Stimulated activated CD8-positive, alpha-beta memory T cell treated with anti-CD3 and anti-CD28 coated beads, Interleukin-4, amount 100 ng/mL, for 4 hours (primary cell): ENCODE data around the gene TMEM184A.

Experiments used
- DNase-seq, 2 donors: peaks; one replicate each; pipeline ENCODE4 v3.0.0-alpha.2; 2020; ENCODE audit warnings: low read depth in 2 of 2, low spot score in 1 of 2

TMEM184A gene

GRCh38 chr7:1553512-1554210 lies 2.3 kb downstream of the TMEM184A start:
- no peak for DNase-seq

GRCh38 chr7:1552200-1552599 lies 3.8 kb downstream of the TMEM184A start:
- no peak for DNase-seq

DNA sequence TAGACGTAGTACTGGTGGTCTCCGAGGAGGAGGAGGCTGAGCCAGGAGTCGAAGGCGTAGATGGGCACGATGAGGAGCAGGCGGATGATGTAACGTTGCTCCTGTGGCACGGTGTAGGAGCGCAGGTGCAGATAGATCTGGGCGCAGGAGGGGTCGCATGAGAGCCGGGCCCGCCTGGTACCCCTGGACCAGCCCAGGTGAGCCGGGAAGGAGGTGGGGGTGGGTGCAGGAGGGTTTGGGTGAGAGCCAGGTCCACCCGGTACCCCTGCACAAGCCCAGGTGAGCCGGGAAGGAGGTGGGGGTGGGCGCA lies 5.2 kb downstream of the TMEM184A start:
- no peak for DNase-seq

DNA sequence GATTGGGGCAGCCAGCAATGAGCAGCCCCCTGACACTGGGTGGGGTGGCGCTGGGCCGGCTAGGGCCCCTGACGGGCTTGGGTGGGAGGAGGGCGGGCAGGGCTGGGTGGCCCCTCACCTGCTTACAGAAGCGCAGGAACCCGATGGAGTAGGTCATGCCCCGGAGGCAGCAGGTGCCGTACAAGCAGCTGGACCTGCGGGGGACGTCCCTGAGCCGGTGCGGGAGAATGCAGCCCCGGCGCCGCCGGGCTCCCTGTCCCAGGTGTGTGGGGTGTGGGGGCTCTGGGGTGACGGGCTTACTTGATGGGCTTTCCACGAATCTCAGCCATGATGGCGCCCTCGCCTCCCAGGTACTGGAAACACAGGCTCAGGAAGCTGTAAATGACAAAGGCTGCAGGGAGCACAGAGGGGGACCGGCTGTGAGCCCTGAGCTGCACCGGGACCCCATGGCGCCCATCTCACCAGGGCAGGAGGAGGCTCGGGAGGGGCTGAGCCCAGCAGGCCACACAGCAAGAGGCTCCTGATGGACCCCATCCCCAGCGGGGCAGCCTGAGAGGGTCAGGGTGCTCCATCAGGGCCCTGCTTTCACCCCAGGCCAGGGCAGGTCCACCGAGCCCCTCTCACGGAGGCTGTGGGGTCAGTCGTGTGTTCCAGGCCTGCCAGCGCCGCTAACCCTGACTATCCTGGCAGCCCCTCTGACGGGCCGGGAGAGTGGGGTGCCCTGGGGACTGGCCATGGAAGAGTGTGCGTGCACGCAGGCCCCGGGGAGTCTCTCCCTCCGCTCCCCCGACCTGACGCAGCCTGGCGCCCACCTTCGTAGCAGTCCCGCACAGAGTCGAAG lies 5.8 kb downstream of the TMEM184A start:
- DNase-seq = no peak

- DNase-seq = no peak
These were observed 6.5 kb downstream of the TMEM184A start for GRCh38 chr7:1549357-1550004.

GRCh38 chr7:1548944-1549343 lies 7.1 kb downstream of the TMEM184A start:
- no peak for DNase-seq

GRCh38 chr7:1548438-1548831 lies 7.6 kb downstream of the TMEM184A start:
- no peak for DNase-seq

GRCh38 chr7:1547777-1548437 lies 8.1 kb downstream of the TMEM184A start:
- no peak for DNase-seq

GRCh38 chr7:1546909-1547776 lies 8.9 kb downstream of the TMEM184A start:
- no peak for DNase-seq

DNA sequence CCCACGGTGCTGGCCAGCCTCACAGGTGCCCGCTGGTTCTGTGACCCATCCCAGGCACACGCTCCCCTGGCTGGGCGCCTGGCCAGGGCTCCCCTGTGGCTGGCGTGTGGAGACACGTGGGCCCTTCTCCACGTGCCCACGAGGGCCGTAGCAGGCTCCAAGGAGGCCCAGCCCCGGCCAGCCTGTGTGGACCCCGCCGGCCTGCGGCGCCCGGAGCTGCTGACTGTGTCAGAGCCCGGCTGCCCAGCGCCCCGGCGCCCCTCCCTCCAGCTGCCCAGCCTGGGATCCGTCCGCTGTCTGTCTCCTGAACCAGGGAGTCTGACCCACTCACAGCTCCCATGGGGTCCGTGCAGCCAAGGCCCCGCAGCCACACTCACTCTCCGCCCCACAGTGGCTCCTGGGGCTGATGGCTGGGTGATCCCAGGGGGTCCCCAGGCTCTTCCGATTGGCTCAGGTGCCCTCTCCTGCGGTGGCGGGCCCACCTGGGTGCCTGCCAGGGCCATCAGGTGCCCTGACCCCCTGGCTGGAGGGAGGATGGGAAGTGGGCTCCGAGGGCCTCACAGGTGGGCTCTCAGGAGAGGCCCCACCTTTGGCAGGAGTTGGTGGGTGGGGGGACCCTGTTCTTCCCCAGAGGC lies 9.6 kb downstream of the TMEM184A start:
- DNase-seq = no peak

DNA sequence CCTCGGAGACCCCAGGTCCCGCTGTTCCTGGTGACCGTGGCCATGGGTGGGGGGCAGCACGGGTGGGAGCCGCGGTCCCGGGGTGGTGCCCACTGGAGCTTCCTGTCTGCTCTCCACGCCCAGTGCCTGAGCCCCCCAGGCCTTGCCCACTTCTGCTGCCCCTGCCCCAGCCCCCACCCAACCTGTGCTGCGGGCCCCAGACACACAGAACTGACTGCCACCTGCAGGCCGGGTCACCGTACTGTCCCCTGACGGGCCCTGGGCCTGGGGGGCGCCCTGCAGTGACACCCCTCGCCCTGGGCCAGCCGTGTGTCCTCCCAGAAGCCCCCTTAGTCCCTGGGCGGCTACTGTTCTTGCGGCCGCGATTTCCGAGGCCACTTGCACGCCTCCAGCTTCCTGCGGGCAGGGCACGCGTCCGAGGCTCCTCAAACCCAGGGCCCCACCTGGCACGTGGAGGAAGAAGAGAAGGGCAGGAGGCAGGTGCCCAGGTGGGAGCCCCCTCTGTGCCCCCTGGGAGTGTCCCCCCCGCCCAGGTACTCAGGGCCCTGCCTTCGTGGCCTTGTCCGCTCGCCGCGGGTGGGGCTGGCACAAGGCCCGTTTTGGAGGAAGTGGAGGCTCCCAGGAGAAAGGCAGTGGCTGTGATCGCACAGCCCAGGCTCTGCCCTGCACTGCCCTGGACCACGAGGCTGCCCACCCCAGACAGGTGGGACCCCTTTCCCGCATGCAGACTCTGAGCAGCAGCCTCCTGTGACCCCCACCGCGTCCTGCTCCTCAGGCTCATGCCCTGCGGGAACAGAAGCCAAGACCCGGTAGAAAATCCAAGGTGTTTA lies 10.4 kb downstream of the TMEM184A start:
- DNase-seq = no peak

GRCh38 chr7:1544896-1545416 lies 11.0 kb downstream of the TMEM184A start:
- DNase-seq = no peak

DNA sequence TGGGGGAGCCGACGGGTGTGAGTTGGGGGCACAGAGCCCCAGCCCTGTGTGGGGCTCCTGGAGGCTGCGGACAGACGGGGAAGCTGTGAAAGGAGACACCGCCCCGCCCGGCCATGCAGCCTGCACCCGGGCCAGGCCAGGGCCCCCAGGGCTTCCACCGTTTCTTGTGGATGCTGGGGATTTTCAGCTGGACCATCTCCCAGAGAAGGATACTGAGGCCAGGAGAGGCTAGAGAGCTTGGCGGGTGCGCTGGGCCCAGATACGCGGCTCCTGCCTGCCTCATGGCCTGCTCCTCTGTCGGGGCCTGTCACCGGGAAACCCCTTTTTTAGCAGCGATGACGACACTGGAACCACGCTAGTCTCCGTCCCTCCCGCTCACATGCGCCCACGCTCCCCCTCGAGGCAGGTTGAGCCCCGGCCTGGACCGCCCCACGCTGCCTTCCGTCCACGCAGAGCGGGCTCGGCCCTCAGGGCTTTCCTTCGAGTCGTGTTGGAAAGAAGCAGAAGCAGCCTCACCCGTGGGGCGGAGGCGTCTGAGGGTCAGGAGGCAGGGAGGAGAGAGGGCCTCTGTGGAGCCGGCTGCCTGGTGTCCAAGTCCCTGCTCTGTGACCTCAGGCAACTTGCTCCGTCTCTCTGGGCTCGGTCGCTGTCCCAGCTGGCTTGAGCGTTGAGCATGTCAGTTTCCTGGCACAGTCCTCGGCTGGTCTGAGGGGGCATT lies 11.7 kb downstream of the TMEM184A start:
- DNase-seq = no peak

GRCh38 chr7:1543826-1544177 lies 12.2 kb downstream of the TMEM184A start:
- DNase-seq = no peak

DNA sequence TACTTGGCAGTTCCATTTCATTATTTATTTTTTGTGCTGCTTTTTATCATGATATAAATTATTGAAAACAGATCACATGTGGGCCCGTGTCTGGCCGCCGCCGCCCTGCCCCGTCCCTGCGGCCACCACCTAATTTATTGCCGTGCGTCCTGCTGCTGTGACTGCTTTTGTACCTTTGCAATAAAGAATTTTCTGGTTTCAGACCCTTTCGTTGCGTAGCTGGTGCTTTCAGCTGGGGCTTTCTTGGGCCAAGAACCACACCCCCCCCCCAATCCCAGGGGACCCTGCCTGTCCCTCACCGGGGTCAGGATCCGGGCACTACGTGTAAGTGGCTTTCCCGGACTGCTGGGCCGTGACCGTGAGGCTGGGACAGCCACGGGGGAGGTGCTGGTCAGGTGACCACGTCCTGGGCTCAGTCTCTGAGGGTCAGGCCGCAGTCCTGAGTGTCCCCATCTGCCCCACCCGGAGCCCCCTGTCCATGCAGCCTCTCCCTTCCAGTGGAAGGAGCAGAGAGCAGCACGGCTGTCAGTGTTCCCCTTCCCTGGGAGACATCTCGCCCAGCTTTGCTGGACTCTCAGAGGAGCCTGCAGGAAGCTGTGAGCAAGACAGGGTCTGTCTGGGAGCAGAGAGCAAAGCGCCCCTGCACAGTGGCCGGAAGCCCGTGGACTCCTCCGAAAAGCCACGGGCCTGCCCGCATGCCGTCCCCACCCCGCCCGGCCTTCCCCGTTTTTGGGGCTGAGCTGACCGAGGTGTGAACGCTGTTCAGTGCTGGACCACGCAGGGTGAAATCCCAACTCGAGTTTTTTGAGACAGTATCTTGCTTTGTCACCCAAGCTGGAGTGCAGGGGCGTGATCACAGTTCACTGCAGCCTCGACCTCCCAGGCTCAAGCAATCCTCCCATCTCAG lies 12.9 kb downstream of the TMEM184A start:
- no peak for DNase-seq

GRCh38 chr7:1542329-1542728 lies 13.7 kb downstream of the TMEM184A start:
- no peak for DNase-seq

DNA sequence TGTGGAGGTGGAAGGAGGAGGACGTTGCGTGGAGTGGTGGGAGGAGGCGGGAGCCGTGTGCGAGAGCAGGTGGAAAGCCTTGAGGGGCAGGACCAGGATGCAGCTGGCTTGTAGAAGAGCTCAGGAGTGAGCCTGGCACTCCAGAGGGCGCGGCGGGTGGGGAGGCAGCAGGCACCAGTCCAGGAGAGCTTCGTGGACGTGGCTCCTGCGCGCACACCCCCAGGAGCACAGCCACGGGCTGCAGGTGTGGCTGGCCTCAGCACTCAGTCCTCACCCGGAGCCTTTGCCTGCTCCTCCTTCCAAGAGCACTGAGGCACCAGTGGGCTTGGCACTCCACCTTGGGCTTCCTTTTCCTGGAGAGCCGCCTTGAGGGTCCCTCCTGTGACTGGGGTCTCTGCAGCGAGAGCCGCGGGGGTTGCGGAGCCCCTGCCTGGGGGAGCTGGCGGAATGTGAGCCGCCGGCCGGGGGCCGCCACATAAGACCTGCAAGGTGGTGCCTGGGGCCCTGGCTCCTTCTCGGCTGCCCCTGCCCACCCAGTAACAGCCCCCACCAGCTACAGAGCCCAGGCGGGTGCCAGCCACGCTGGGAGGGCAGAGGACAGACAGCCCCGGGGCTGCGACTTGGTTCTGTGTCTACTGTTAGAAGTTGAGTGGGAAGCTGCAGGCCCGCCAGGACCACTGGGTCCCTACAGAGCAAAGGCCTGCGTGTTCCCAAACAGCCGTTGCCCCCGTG lies 14.4 kb downstream of the TMEM184A start:
- no peak for DNase-seq
